K562 (cell line): ENCODE data around the gene ASIC3. TPM values are rescaled to one million over a fixed set of nuclear protein-coding genes. Genes with fewer than 3 reads are reported as not detected.
A peak's percentile ranks its signal among the peaks of the same experiment; 100 is the strongest.

Experiments
- BRCA1 ChIP-seq, 2 experiments: fragments of 450-650 bp in 1 of 2; sonication (generic) in 1 of 2; formaldehyde crosslinking in 1 of 2; IDR thresholded peaks; 2 replicates each; pipeline versions ENCODE4 v1.5.0 to v1.6.1; 2017 to 2020; ENCODE audit warnings: mild to moderate bottlenecking in 1 of 2, missing genetic modification reagents in 1 of 2
- CHD2 ChIP-seq: IDR thresholded peaks from 2 replicates; pipeline ENCODE4 v1.6.1; 2011; ENCODE audit warnings: low read depth, low read length
- CSDE1 ChIP-seq, 2 experiments: fragments of 450-650 bp; IDR thresholded peaks; 2 replicates each; pipeline ENCODE4 v1.6.1; 2016; ENCODE audit warnings: mild to moderate bottlenecking in 1 of 2
- DPF2 ChIP-seq: fragments of 450-650 bp; IDR thresholded peaks from 2 replicates; pipeline ENCODE4 v1.6.1; 2016
- GABPB2 ChIP-seq: fragments of 250-450 bp; sonication (Bioruptor Pico); conservative IDR thresholded peaks from 2 replicates; pipeline ENCODE4 v1.5.1; 2021; ENCODE audit warnings: mild to moderate bottlenecking
- GATAD2A ChIP-seq: fragments of 450-650 bp; IDR thresholded peaks from 2 replicates; pipeline ENCODE4 v1.6.1; 2017
- HMG20B ChIP-seq: fragments of 250-450 bp; sonication (Bioruptor Pico); IDR thresholded peaks from 2 replicates; pipeline ENCODE4 v1.5.0; 2021; ENCODE audit warnings: mild to moderate bottlenecking
- HSF4 ChIP-seq: fragments of 250-450 bp; sonication (Bioruptor Pico); IDR thresholded peaks from 2 replicates; pipeline ENCODE4 v2.1.2; 2022; ENCODE audit warnings: mild to moderate bottlenecking, moderate library complexity, borderline replicate concordance
- MXI1 ChIP-seq: IDR thresholded peaks from 2 replicates; pipeline ENCODE4 v1.6.1; 2011; ENCODE audit warnings: low read depth, mild to moderate bottlenecking, improper control_type of control experiment, low read length
- PHF20 ChIP-seq: fragments of 450-650 bp; IDR thresholded peaks from 2 replicates; pipeline ENCODE4 v1.6.1; 2018; ENCODE audit not compliant: partially characterized antibody
- RBFOX2 ChIP-seq: fragments of 200-400 bp; formaldehyde crosslinking; IDR thresholded peaks from 2 replicates; pipeline ENCODE4 v1.6.1; 2017; ENCODE audit warnings: low read depth, mild to moderate bottlenecking, low read length, moderate library complexity
- SREBF2 ChIP-seq: sonication (generic); formaldehyde crosslinking; IDR thresholded peaks from 2 replicates; pipeline ENCODE4 v1.4.0; 2020; ENCODE audit warnings: mild to moderate bottlenecking, missing genetic modification reagents
- SRF ChIP-seq, 2 experiments: fragments of 250-450, 450-650 bp in 1 of 2; sonication (Bioruptor Pico) in 1 of 2; sonication (generic) in 1 of 2; formaldehyde crosslinking; IDR thresholded peaks; 2 replicates each; pipeline versions ENCODE4 v1.5.0 to v1.5.1; 2020 to 2022; ENCODE audit warnings: mild to moderate bottlenecking in 1 of 2, missing genetic modification reagents in 1 of 2
- SUPT5H ChIP-seq: fragments of 450-650 bp; IDR thresholded peaks from 2 replicates; pipeline ENCODE4 v1.6.1; 2016
- TAF1 ChIP-seq: IDR thresholded peaks from 2 replicates; pipeline ENCODE4 v1.6.1; 2011; ENCODE audit warnings: mild to moderate bottlenecking, low read length, moderate library complexity; ENCODE audit not compliant: insufficient read depth, control insufficient read depth, severe bottlenecking; ENCODE audit errors: extremely low read depth
- ZFPM2 ChIP-seq: fragments of 250-450 bp; sonication (Bioruptor Pico); IDR thresholded peaks from 2 replicates; pipeline ENCODE4 v1.5.1; 2022; ENCODE audit warnings: mild to moderate bottlenecking
- ZNF41 ChIP-seq: fragments of 250-450 bp; sonication (Bioruptor Pico); conservative IDR thresholded peaks from 2 replicates; pipeline ENCODE4 v1.4.0; 2020; ENCODE audit warnings: mild to moderate bottlenecking
- ZNF780A ChIP-seq: fragments of 250-450 bp; sonication (Bioruptor Pico); IDR thresholded peaks from 2 replicates; pipeline ENCODE4 v1.5.0; 2021; ENCODE audit warnings: mild to moderate bottlenecking
- polyA plus RNA-seq, 8 experiments: library from polyadenylated mRNA; depleted of rRNA in 4 of 8; stranded (reverse) in 5 of 8; unstranded in 3 of 8; fragments of >200 nt; fragmentation: Nextera tagmentation in 2 of 8; fragmentation: Illumina TruSeq in 1 of 8; extraction: Ambion mirVana in 2 of 8; extraction: Trizol in 1 of 8; gene quantifications; 2 replicates each; pipeline versions ENCODE4 v1.2.1 to v1.2.3, GENCODE V29; 2011 to 2014; ENCODE audit warnings: inconsistent platforms in 1 of 8, missing spikeins in 1 of 8
- total RNA-seq, 7 experiments: library from RNA; depleted of rRNA in 6 of 7; stranded (reverse); fragments of >200 nt in 6 of 7; fragmentation: Illumina TruSeq in 2 of 7; extraction: Trizol in 2 of 7; gene quantifications; 2 replicates each; pipeline versions ENCODE4 v1.2.1 to v1.2.3, GENCODE V29; 2011 to 2021; ENCODE audit warnings: low replicate concordance in 1 of 7
- TF ChIP-seq, protein P1 (sequence below): fragments of 250-450 bp; sonication (Bioruptor Pico); IDR thresholded peaks from 2 replicates; pipeline ENCODE4 v1.8.0; 2021; ENCODE audit warnings: mild to moderate bottlenecking, moderate library complexity
- TF ChIP-seq, protein P2 (sequence below): sonication (generic); formaldehyde crosslinking; IDR thresholded peaks from 2 replicates; pipeline ENCODE4 v1.9.0; 2022; ENCODE audit warnings: mild to moderate bottlenecking, missing genetic modification reagents
- TF ChIP-seq, protein P3 (sequence below): IDR thresholded peaks from 3 replicates; pipeline ENCODE4 v1.6.1; 2011; ENCODE audit warnings: borderline replicate concordance, mild to moderate bottlenecking; ENCODE audit not compliant: insufficient read length, insufficient read depth
- TF ChIP-seq, protein P4 (sequence below): sonication (generic); formaldehyde crosslinking; IDR thresholded peaks from 2 replicates; pipeline ENCODE4 v1.8.0; 2022; ENCODE audit warnings: mild to moderate bottlenecking, missing genetic modification reagents

The ASIC3 gene
- total and polyA plus RNA-seq, 9 of the 15 experiments (the other 6 are each of a cell fraction or from before 2014, with no cell fraction given) = 0.11 to 5.0 (median 0.87) TPM

DNA sequence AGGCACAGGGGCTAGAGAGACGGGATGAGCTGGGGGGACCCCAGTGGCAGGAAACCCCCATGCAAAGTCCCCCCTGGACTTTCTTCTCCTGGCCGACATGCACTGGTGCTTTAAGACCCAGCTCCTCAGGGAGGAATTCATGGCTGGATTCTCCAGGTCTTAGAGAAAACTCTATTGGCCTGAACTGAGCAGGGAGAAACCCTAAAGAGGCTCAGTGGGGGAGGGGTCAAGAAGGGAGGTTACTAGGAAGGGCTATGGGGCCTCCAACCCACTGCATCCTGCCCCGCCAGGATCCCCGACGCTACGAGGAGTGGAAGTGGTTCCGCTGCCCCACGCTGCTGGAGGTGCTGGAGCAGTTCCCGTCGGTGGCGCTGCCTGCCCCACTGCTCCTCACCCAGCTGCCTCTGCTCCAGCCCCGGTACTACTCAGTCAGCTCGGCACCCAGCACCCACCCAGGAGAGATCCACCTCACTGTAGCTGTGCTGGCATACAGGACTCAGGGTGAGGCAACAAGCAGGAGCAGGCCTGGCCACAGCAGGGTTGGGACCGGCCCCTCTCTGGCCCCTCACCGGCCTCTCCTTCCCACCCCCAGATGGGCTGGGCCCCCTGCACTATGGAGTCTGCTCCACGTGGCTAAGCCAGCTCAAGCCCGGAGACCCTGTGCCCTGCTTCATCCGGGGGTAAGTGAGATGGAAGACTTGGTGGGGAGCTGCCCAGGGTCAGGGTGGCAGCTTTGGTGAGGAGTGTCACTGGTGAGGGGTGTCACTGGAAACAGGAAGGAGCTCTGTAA lies 37.8 kb upstream of the ASIC3 start (continued):
- TF ChIP-seq, protein P1, sequence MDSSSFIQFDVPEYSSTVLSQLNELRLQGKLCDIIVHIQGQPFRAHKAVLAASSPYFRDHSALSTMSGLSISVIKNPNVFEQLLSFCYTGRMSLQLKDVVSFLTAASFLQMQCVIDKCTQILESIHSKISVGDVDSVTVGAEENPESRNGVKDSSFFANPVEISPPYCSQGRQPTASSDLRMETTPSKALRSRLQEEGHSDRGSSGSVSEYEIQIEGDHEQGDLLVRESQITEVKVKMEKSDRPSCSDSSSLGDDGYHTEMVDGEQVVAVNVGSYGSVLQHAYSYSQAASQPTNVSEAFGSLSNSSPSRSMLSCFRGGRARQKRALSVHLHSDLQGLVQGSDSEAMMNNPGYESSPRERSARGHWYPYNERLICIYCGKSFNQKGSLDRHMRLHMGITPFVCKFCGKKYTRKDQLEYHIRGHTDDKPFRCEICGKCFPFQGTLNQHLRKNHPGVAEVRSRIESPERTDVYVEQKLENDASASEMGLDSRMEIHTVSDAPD (CRISPR knock-in tag) = no peak
- TF ChIP-seq MXI1 (peak; percentile 53; the same call in 1 of the 2 replicates), PHF20 (peak; percentile 38), HSF4 (CRISPR knock-in tag) (peak; percentile 63; the same call in 1 of the 2 replicates), BRCA1 (IDR thresholded peaks at IDR 0.05) (no peak), BRCA1 (CRISPR knock-in tag; IDR thresholded peaks at IDR 0.05) (no peak), SREBF2 (CRISPR knock-in tag) (peak; percentile 27; the same call in 1 of the 2 replicates), ZFPM2 (CRISPR knock-in tag) (0 out of 2 replicates have a peak, but pooled peaks have one; percentile 59), SRF (CRISPR knock-in tag; IDR thresholded peaks at IDR 0.05) (peak; percentile 47 to 50; a peak in 2 of 4 replicates), HMG20B (CRISPR knock-in tag) (0 out of 2 replicates have a peak, but pooled peaks have one; percentile 60), SUPT5H (peak; percentile 68), CHD2 (peak; percentile 43), DPF2 (peak; percentile 63), TAF1 (peak; percentile 59), RBFOX2 (peak; percentile 76), ZNF41 (CRISPR knock-in tag) (peak; percentile 67; the same call in 1 of the 2 replicates), CSDE1 (IDR thresholded peaks at IDR 0.05) (no peak), ZNF780A (CRISPR knock-in tag) (peak; percentile 47; the same call in 1 of the 2 replicates), GATAD2A (peak; percentile 50), GABPB2 (CRISPR knock-in tag) (no peak)
- TF ChIP-seq, protein P2, sequence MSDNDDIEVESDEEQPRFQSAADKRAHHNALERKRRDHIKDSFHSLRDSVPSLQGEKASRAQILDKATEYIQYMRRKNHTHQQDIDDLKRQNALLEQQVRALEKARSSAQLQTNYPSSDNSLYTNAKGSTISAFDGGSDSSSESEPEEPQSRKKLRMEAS = peak; percentile 82
- TF ChIP-seq, protein P3, sequence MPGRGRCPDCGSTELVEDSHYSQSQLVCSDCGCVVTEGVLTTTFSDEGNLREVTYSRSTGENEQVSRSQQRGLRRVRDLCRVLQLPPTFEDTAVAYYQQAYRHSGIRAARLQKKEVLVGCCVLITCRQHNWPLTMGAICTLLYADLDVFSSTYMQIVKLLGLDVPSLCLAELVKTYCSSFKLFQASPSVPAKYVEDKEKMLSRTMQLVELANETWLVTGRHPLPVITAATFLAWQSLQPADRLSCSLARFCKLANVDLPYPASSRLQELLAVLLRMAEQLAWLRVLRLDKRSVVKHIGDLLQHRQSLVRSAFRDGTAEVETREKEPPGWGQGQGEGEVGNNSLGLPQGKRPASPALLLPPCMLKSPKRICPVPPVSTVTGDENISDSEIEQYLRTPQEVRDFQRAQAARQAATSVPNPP = no peak
- TF ChIP-seq, protein P4, sequence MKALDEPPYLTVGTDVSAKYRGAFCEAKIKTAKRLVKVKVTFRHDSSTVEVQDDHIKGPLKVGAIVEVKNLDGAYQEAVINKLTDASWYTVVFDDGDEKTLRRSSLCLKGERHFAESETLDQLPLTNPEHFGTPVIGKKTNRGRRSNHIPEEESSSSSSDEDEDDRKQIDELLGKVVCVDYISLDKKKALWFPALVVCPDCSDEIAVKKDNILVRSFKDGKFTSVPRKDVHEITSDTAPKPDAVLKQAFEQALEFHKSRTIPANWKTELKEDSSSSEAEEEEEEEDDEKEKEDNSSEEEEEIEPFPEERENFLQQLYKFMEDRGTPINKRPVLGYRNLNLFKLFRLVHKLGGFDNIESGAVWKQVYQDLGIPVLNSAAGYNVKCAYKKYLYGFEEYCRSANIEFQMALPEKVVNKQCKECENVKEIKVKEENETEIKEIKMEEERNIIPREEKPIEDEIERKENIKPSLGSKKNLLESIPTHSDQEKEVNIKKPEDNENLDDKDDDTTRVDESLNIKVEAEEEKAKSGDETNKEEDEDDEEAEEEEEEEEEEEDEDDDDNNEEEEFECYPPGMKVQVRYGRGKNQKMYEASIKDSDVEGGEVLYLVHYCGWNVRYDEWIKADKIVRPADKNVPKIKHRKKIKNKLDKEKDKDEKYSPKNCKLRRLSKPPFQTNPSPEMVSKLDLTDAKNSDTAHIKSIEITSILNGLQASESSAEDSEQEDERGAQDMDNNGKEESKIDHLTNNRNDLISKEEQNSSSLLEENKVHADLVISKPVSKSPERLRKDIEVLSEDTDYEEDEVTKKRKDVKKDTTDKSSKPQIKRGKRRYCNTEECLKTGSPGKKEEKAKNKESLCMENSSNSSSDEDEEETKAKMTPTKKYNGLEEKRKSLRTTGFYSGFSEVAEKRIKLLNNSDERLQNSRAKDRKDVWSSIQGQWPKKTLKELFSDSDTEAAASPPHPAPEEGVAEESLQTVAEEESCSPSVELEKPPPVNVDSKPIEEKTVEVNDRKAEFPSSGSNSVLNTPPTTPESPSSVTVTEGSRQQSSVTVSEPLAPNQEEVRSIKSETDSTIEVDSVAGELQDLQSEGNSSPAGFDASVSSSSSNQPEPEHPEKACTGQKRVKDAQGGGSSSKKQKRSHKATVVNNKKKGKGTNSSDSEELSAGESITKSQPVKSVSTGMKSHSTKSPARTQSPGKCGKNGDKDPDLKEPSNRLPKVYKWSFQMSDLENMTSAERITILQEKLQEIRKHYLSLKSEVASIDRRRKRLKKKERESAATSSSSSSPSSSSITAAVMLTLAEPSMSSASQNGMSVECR (CRISPR knock-in tag) = 0 out of 2 replicates have a peak, but pooled peaks have one; percentile 65
